Esophagus muscularis mucosa (tissue), 4 donors: ENCODE results near the gene JAKMIP1. TPM values are rescaled to one million over a fixed set of nuclear protein-coding genes. Genes with fewer than 3 reads are reported as not detected.

Experiments used
- DNase-seq: peaks from one replicate; pipeline ENCODE4 v3.0.0-alpha.2; 2017; ENCODE audit errors: extremely low spot score
- H3K27ac ChIP-seq, 4 donors: fragments of 200-600 bp; sonication (generic); replicated peaks in 1 of 4; 1 replicate in 3 of 4; 2 replicates in 1 of 4; pipeline ENCODE4 v1.5.1; 2016 to 2019; ENCODE audit warnings: mild to moderate bottlenecking in 1 of 4
- H3K27me3 ChIP-seq, 4 donors: fragments of 200-600 bp; sonication (generic); one replicate each; pipeline versions ENCODE4 v1.5.1 to v1.6.0; 2016 to 2019
- H3K36me3 ChIP-seq, 4 donors: fragments of 200-600 bp; sonication (generic); one replicate each; pipeline ENCODE4 v1.5.1; 2016 to 2019
- H3K4me1 ChIP-seq, 4 donors: fragments of 200-600 bp; sonication (generic); one replicate each; pipeline ENCODE4 v1.5.1; 2016 to 2019
- H3K4me3 ChIP-seq, 4 donors: fragments of 200-600 bp; sonication (generic); 1 replicate in 2 of 4; 2 replicates in 2 of 4; pipeline ENCODE4 v1.5.1; 2016 to 2019; ENCODE audit warnings: mild to moderate bottlenecking in 4 of 4, moderate library complexity in 1 of 4
- H3K9me3 ChIP-seq, 4 donors: fragments of 200-600 bp; sonication (generic); 1 replicate in 3 of 4; 2 replicates in 1 of 4; pipeline ENCODE4 v1.5.1; 2016 to 2019
- EP300 ChIP-seq: sonication (generic); formaldehyde crosslinking; IDR thresholded peaks from one replicate; pipeline ENCODE4 v1.6.1; 2017; ENCODE audit warnings: antibody characterized with exemption
- POLR2A ChIP-seq: fragments of 450-650 bp; IDR thresholded peaks from one replicate; pipeline ENCODE4 v1.6.1; 2017; ENCODE audit warnings: antibody characterized with exemption, moderate library complexity, mild to moderate bottlenecking, low read depth
- POLR2AphosphoS5 ChIP-seq, 2 donors: sonication (generic); formaldehyde crosslinking; IDR thresholded peaks; one replicate each; pipeline ENCODE4 v1.6.1; 2017; ENCODE audit warnings: antibody characterized with exemption in 2 of 2
- WGBS: methylation state at CpG from one replicate; pipeline ENCODE4 v1.1.5; 2018; 5-methylcytosine and 5-hydroxymethylcytosine counted together
- intact Hi-C: fragments of 100-400 bp; cut with DNase I; formaldehyde crosslinking; loops from one replicate; pipeline ENCODE4 v1.15.1; 2023
- total RNA-seq, 4 donors: library from RNA; depleted of rRNA; stranded (reverse); fragments of >200 nt; gene quantifications; one replicate each; pipeline versions ENCODE4 v1.1.0 to v1.2.1, GENCODE V29; 2016
- TF ChIP-seq, protein P1 (sequence below), 3 experiments: fragments of 200-600 bp in 2 of 3; fragments of 450-650 bp in 1 of 3; sonication (generic) in 2 of 3; IDR thresholded peaks; one replicate each; pipeline ENCODE4 v1.5.1; 2017 to 2019; ENCODE audit warnings: antibody characterized with exemption in 3 of 3, mild to moderate bottlenecking in 2 of 3, moderate library complexity in 1 of 3

Gene JAKMIP1
- total RNA-seq, 4 donors from 2014 or later: 0.57 to 2.8 (median 0.91) TPM

GRCh38 chr4:6093671-6094070 lies 106.7 kb downstream of the JAKMIP1 start:
- no peak overlapping the region for H3K4me3 ChIP-seq
- no peak for DNase-seq
- H3K36me3 ChIP-seq: no peaks in the 10 kb centered on the region
- H3K27me3 ChIP-seq: peaks cover 0 to 34% (median 0%) of the 10 kb centered on the region in 4 donors
- H3K27ac ChIP-seq: no peak overlapping the region
- H3K9me3 ChIP-seq: no peaks in the 10 kb centered on the region
- TF ChIP-seq EP300: no peak
- no peak for TF ChIP-seq POLR2AphosphoS5 (IDR thresholded peaks at IDR 0.05)
- TF ChIP-seq, protein P1, sequence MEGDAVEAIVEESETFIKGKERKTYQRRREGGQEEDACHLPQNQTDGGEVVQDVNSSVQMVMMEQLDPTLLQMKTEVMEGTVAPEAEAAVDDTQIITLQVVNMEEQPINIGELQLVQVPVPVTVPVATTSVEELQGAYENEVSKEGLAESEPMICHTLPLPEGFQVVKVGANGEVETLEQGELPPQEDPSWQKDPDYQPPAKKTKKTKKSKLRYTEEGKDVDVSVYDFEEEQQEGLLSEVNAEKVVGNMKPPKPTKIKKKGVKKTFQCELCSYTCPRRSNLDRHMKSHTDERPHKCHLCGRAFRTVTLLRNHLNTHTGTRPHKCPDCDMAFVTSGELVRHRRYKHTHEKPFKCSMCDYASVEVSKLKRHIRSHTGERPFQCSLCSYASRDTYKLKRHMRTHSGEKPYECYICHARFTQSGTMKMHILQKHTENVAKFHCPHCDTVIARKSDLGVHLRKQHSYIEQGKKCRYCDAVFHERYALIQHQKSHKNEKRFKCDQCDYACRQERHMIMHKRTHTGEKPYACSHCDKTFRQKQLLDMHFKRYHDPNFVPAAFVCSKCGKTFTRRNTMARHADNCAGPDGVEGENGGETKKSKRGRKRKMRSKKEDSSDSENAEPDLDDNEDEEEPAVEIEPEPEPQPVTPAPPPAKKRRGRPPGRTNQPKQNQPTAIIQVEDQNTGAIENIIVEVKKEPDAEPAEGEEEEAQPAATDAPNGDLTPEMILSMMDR (IDR thresholded peaks at IDR 0.05): no peak
- TF ChIP-seq POLR2A: no peak
- H3K4me1 ChIP-seq: no peaks in the 10 kb centered on the region
- WGBS: 78% methylated on average over 6 of the region's 6 CpGs
- intact Hi-C loops: no loop called here

DNA sequence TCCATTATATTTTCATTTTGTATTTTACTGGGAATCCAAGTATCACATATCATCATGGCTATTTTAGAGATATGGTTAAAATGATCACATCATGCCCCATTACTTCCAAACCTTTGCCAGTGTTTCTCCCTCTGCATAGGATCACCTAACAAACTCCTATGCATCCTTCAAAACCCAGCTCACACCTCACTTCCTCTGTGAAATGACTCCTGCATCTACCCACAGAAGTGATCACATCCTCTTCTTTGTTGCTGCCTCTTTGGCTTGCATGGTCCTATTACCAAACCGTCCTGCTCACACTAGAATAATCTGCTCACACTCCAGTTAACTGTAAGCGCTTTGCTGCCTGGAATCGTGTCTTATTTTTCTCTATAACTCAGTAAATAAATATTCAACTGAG lies 107.4 kb downstream of the JAKMIP1 start:
- intact Hi-C loops: no loop called here
- WGBS: 86% methylated on average over 3 of the region's 3 CpGs
- TF ChIP-seq POLR2AphosphoS5 (IDR thresholded peaks at IDR 0.05): no peak
- TF ChIP-seq EP300: no peak
- TF ChIP-seq, protein P1 (IDR thresholded peaks at IDR 0.05): no peak
- no peak for TF ChIP-seq POLR2A

DNA sequence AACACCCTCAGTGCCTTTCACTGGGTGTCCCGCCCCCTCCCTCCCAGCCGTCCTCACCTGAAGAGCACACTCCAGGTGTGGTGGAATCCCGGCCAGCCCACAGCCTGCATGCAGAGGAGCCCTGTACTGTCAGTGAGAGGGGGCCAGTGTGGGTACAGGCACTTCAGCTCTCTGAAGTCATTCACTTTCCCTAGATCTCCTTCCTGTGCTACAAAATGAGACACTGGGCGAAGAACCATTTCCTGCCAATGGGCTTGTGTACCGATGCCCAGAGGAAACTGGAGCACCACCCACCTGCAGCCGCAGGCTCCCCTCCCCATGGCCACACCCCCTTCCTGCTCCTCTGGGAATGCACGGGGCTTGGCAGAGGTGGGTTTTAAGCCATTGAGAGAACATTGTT lies 108.2 kb downstream of the JAKMIP1 start:
- no peak for DNase-seq
- Histone ChIP-seq H3K4me3 (no peak overlapping the region), H3K27me3 (peaks cover 0 to 42% (median 0%) of the 10 kb centered on the region in 4 donors), H3K27ac (no peak overlapping the region), H3K4me1 (no peaks in the 10 kb centered on the region), H3K9me3 (no peaks in the 10 kb centered on the region), H3K36me3 (no peaks in the 10 kb centered on the region)
- TF ChIP-seq POLR2AphosphoS5 (IDR thresholded peaks at IDR 0.05): no peak
- no peak for TF ChIP-seq POLR2A
- TF ChIP-seq, protein P1 (IDR thresholded peaks at IDR 0.05): no peak
- TF ChIP-seq EP300: no peak
- intact Hi-C loops: no loop called here
- WGBS: 34% methylated on average over 7 of the region's 7 CpGs

More for the DNA sequence above, 107.4 kb downstream of the JAKMIP1 start:
- no peak overlapping the region for H3K27ac ChIP-seq
- DNase-seq: no peak
- no peaks in the 10 kb centered on the region for H3K4me1 ChIP-seq
- H3K27me3 ChIP-seq: peaks cover 0 to 40% (median 0%) of the 10 kb centered on the region in 4 donors
- no peak overlapping the region for H3K4me3 ChIP-seq
- H3K36me3 ChIP-seq: no peaks in the 10 kb centered on the region
- no peaks in the 10 kb centered on the region for H3K9me3 ChIP-seq

GRCh38 chr4:6090931-6091330 lies 109.4 kb downstream of the JAKMIP1 start:
- intact Hi-C loops: no loop called here
- Histone ChIP-seq H3K27me3 (peaks cover 0 to 42% (median 0%) of the 10 kb centered on the region in 4 donors), H3K4me1 (no peaks in the 10 kb centered on the region), H3K9me3 (no peaks in the 10 kb centered on the region), H3K27ac (no peak overlapping the region), H3K36me3 (no peaks in the 10 kb centered on the region), H3K4me3 (no peak overlapping the region)
- no peak for TF ChIP-seq POLR2AphosphoS5 (IDR thresholded peaks at IDR 0.05)
- no peak for TF ChIP-seq EP300
- TF ChIP-seq POLR2A: no peak
- TF ChIP-seq, protein P1 (IDR thresholded peaks at IDR 0.05): no peak
- DNase-seq: no peak
- 76% methylated on average over 3 of the region's 3 CpGs for WGBS

- peaks cover 0 to 39% (median 0%) of the 10 kb centered on the region in 4 donors for H3K27me3 ChIP-seq
- no peak overlapping the region for H3K27ac ChIP-seq
- 92% methylated on average over 2 of the region's 2 CpGs for WGBS
- no peak overlapping the region for H3K4me3 ChIP-seq
- intact Hi-C loops: loop anchor here (10.0 kb wide), 1 partner anchor 94 kb away; no protein-coding TSS in a partner anchor
- no peaks in the 10 kb centered on the region for H3K9me3 ChIP-seq
- H3K4me1 ChIP-seq: no peaks in the 10 kb centered on the region
- no peak for DNase-seq
- H3K36me3 ChIP-seq: no peaks in the 10 kb centered on the region
- no peak for TF ChIP-seq POLR2A
- TF ChIP-seq POLR2AphosphoS5 (IDR thresholded peaks at IDR 0.05): no peak
- TF ChIP-seq EP300: no peak
- TF ChIP-seq, protein P1 (IDR thresholded peaks at IDR 0.05): no peak
These were observed 111.4 kb downstream of the JAKMIP1 start for GRCh38 chr4:6088950-6089349.
